GM18909 (cell line): ENCODE results near the gene CLDN16.

Experiments
- ATAC-seq: cut with Tn5 transposase; IDR thresholded peaks from one replicate; pipeline ENCODE4 v1.9.1; 2021; ENCODE audit warnings: mild to moderate bottlenecking; ENCODE audit not compliant: unreplicated experiment, poor library complexity

CLDN16 gene

DNA sequence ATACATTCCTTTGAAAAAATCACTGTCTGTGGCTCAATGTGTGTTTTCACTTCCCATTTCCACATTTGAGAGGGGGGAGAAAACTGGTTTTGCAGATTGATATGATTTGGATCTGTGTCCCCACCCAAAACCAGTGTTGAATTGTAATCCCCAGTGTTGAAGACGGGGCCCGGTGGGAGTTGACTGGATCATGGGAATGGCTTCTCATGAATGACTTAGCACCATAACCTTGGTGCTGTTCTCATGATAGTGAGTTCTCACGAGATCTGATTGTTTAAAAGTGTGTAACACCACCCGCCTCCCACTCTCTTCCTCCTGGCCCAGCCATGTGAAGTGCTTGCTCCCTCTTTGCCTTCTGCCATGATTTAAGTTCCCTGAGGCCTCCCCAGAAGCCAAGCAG, 45.7 kb downstream of the CLDN16 start:
- ATAC-seq = no peak

DNA sequence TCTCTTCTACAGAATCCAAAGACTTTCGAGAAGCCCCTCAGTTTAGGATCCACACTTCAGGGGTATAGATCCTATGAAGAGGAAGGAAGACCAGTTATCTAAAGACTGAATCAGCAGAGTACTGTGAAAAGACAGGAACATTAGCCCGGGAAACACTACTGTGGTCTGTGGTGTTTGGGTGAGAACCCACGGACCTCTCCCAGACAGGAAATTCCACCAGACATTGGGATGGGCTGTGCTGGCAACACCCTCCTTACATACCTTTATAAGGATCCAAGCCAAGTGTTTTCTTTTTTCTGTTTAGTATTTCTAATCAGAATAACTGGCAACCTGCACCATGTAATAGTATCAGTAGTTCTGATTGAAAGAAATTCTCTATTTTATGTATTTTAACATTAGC, 47.7 kb downstream of the CLDN16 start:
- ATAC-seq = no peak

DNA sequence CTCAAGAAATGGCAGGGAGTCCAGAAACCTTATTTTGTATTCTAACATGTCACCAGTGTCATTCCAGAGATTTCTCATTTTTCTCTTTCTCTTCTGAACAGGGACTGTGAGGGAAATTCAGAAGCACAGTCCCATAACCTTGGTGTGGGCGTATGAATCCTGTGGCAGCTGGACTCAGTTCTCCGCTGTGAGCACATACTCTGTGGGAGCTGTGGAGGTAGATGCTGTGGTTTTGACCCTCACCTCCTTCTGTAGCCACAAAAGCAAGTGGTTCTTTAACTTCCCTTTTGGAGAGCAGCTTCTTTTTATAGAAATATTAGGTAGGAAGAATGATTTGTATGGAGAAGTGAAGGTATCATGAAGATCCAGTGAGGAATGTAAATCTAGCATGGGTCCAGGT, 48.4 kb downstream of the CLDN16 start:
- ATAC-seq = no peak

DNA sequence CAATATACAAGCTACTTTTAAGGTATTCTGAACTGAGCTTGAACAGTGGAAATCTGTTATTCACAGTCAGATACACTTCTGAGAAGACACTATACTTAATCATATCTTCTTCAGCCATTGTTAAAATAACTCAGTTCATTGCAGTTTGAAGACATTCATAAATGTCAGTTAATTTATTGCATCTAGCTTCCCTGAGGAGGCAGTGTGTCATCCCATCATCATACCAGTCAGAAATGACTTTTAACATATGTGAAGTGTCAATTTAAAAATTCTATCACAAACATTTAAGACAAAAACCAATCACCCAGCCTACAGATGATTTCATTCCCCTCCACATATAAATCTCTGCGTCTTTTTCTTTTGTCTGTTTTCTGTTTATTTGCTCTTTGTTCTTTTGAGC, 54.3 kb downstream of the CLDN16 start:
- no peak for ATAC-seq

DNA sequence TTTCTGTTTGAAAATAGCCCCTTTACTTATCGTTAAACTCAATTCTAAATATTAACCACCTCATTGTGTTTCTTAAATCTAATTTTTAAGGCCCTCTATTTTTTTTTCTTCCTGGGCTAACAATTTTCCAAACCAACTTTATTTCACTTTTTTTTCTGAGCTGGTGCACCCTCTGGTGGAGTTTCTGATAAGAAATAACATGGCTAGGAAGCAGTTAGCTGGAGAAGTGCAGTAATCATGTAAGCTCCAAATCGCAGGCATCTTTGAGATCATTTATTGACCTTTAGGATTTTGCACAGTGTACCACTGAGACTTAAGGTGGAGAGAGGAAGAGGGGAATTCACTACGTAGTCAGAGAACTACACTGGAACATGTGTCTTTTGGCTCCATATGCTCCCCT, 55.3 kb downstream of the CLDN16 start:
- ATAC-seq = no peak

DNA sequence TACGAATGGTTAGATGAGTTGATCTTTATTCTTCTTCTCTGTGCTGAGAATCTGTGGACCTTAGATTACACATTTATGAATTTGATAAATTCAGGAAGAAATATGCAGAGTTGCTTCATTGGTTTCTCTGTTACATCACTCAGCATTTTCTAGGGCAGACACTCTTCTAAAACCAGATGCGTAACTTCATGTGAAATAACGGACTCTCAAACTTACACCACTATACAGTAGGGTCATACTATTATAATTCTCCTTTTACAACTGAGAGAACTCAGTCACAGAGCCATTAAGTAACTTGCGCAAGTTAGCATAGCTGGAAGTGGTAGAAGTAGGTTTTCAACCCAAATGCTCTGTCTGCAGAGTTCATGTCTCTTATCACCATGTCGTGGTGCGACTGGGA, 56.0 kb downstream of the CLDN16 start:
- no peak for ATAC-seq

DNA sequence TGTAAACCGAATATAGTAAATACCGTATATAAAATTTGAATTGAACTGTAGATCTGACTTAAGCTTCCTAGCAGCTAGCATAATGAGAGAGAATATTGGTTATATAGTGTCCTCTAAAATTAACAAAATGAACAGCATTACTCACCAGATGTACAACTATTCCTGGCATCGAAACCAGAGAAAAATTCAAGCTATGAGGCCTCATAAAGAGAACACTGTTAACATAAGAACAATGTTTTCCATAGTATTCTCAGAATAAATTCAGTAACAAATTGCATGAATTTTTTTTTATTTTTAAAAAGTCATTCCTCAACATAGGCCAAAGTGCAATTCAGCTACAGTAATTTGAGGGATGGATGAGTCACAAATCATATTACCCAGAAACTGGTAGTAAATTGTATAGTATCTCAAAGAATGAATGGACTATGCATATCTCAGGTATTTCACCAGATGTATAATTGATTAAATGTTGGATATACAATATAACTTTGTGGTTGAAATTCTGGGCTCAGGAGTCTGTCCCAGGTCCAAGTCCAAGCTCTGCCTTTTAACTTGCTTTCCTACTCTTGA, 56.7 kb downstream of the CLDN16 start:
- ATAC-seq = no peak

DNA sequence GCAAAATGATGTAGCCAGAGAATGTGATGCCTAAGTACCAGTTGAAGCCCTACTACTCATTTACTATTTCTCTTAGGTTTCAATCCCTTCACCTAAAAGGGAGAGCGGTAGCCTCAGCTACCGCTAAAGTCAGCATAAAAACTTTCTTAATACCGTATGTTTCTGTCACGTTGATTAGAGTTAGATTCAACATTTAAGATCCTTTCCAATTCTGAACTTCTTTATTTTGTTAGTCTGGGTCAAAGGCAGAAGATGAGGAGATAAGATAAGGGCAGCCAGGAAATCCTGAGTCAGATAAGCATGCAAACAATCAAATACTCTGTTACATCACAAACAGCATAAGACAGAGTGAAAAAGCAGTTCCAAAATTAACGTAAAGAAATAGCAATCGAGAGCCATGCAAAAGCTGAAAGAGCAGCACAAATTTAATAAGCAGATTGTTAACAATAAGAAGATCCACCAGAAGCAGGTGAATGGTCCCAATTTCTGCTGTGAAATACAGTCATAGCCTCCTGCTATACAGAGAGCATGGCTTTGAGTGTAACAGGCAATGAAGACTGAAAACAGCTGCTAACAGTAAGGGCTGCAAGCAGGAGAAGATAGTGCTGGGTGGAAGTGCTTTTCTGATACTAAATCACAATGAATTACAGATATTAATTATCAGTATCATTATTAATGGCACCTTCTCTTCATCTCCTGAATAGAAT, 58.8 kb downstream of the CLDN16 start:
- no peak for ATAC-seq

DNA sequence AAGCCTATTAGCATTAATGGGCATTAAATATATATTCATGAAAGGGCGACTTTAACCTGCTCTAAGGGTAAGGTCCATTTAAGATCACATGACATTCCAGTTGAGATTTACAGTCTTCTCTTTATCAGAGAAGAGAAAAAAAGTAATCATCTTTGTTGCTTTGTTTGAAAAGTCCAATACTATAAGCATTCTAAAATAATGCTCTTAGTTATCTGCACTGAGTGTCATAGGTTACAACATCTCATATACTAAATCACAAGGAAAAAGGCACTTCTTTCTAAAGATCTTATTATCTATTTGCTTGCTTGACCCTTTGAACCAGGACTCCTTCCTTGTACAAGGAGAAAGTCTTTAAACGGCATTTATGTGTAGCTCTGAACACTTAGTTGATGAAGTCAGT, 60.3 kb downstream of the CLDN16 start:
- ATAC-seq = no peak

DNA sequence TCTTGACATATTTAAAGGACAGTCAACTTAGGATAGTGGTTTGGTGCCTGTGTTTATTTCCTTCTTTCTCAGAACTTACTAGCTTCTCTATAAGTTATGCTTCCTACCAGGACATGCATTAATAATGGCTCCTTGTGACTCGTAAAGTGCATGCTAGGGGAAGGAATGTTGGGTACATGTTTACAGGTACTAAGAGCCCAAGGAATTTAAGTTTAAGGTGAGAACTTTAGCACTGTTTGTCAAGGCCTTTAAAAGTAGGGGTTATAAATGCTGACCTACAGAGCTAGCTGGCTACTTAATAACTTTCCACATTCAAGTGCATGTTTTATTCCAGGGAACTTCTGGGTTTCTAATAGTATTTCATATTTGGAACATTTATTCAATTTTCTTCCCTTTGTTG, 61.8 kb downstream of the CLDN16 start, which contains the start of gene TMEM207:
TSS of gene TMEM207 (minus strand) at position 101 of the 400 bp plus-strand sequence. CDS start at position 9, 92 bp downstream.
- ATAC-seq = no peak

DNA sequence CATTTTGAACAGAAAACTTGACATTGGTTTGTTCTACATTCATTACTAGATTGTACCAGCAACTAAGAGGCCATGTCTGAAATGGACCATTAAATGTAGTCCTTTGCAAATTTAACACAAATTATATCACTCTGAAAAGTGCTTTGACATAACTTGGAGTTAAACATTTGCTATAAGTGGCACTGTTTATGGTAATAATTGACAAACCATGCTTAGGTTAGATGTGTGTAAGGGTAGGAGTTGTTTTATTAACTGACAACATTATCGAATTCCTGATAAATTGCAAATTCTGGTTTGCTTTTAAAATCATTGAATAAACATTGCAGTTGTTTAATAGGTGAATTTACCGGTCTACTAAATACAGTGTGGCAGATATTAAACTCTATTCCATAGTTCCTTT, 67.9 kb downstream of the CLDN16 start:
- no peak for ATAC-seq

DNA sequence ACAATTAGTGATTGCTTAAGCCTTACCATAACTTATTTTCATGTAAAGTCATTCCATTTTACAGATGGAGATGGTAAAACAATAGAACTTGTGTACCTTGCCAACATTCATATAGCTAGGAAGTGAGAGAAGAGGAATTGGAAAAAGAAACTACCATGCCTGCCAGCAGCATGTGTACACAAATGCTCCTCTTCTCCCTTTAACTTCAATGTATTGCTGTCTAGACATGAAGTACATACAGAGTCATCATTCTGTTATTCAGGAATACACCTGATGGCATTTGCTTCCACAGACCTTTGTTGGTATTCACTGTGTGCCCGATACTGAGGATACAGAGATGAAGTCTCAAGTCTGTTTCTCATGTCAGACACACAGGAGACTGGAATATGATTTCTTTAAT, 68.8 kb downstream of the CLDN16 start:
- ATAC-seq = no peak

DNA sequence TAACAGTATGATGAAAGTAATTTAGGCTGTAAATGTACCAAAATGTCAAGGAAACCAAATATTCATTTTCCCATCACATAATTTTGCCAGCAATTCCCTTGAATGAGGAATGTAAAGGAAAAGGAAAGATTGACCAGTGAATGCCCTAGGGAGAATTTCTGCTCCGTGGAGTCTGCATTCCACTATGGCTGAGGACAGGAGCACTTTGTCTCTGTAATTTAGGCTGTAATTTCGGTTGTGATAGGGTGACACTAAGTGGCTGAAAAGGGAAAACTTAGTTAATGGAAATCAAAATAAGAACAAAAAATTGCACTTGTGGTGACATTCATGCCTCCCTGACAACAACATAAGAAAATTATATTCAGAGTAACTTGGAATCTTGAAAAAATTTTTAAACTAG, 70.1 kb downstream of the CLDN16 start:
- no peak for ATAC-seq
